OCI-LY1 (cell line): ENCODE measurements around the gene CISD2.
"Not testable (repeated sequence)": the region's sequence is repeated elsewhere in the genome, so short reads cannot be mapped to it uniquely, and the experiment has no call there.

Source experiments
- CTCF ChIP-seq: fragments of 200-600 bp; sonication (generic), shearing (Covaris generic); IDR thresholded peaks from 2 replicates; pipeline ENCODE4 v1.5.1; 2017; ENCODE audit warnings: mild to moderate bottlenecking, antibody characterized with exemption, low read length, moderate library complexity, mixed read lengths
- EZH2 ChIP-seq: fragments of 200-600 bp; sonication (generic), shearing (Covaris generic); IDR thresholded peaks from 2 replicates; pipeline ENCODE4 v1.8.0; 2017; ENCODE audit warnings: borderline replicate concordance, mixed run types, mild to moderate bottlenecking, antibody characterized with exemption, low read length, moderate library complexity, mixed read lengths

GRCh38 chr4:102877477-102878106 lies 8.8 kb downstream of the CISD2 start:
- TF ChIP-seq EZH2, CTCF: not testable (repeated sequence)
